Heart left ventricle (tissue), 16 donors: ENCODE data around the gene MIPOL1. TPM values are rescaled to one million over a fixed set of nuclear protein-coding genes. Genes with fewer than 3 reads are reported as not detected.

Source experiments
- ATAC-seq, 4 donors: fragments of 200-7000 bp; cut with Tn5 transposase; one replicate each; pipeline ENCODE4 v1.9.1; 2020 to 2022; ENCODE audit warnings: moderate library complexity in 4 of 4, mild to moderate bottlenecking in 3 of 4, moderate number of reproducible peaks in 1 of 4
- DNase-seq, 5 donors: peaks; one replicate each; pipeline ENCODE4 v3.0.0-alpha.2; 2020
- H3K27ac ChIP-seq, 12 donors: fragments of 200-600 bp; sonication (generic) in 4 of 12; one replicate each; pipeline versions ENCODE4 v1.5.0 to v1.8.0; 2016 to 2022; ENCODE audit warnings: mild to moderate bottlenecking in 2 of 12
- H3K27me3 ChIP-seq, 9 donors: fragments of 200-600 bp; sonication (generic) in 2 of 9; one replicate each; pipeline versions ENCODE4 v1.5.1 to v1.8.0; 2016 to 2022; ENCODE audit warnings: mild to moderate bottlenecking in 3 of 9
- H3K36me3 ChIP-seq, 9 donors: fragments of 200-600 bp; sonication (generic) in 2 of 9; one replicate each; pipeline versions ENCODE4 v1.5.0 to v1.8.0; 2018 to 2022; ENCODE audit warnings: mild to moderate bottlenecking in 2 of 9
- H3K4me1 ChIP-seq, 12 donors: fragments of 200-600 bp; sonication (generic) in 4 of 12; one replicate each; pipeline versions ENCODE4 v1.5.0 to v1.8.0; 2016 to 2022; ENCODE audit warnings: mild to moderate bottlenecking in 3 of 12
- H3K4me3 ChIP-seq, 12 donors: fragments of 200-600 bp; sonication (generic) in 4 of 12; one replicate each; pipeline versions ENCODE4 v1.5.0 to v1.8.0; 2017 to 2022; ENCODE audit warnings: mild to moderate bottlenecking in 9 of 12, moderate library complexity in 4 of 12
- H3K9me3 ChIP-seq, 12 donors: fragments of 200-600 bp; sonication (generic) in 4 of 12; one replicate each; pipeline versions ENCODE4 v1.5.0 to v1.8.0; 2016 to 2022; ENCODE audit warnings: mild to moderate bottlenecking in 1 of 12
- CTCF ChIP-seq, 12 donors: fragments of 200-600 bp; sonication (generic) in 4 of 12; IDR thresholded peaks; one replicate each; pipeline versions ENCODE4 v1.5.0 to v1.8.0; 2018 to 2022; ENCODE audit warnings: antibody characterized with exemption in 12 of 12, mild to moderate bottlenecking in 5 of 12
- POLR2A ChIP-seq, 2 donors: fragments of 450-650 bp; IDR thresholded peaks; one replicate each; pipeline ENCODE4 v1.6.1; 2017; ENCODE audit warnings: antibody characterized with exemption in 2 of 2, mild to moderate bottlenecking in 2 of 2, moderate library complexity in 2 of 2
- WGBS, 4 donors: extraction: QIAGEN DNeasy Blood & Tissue Kit in 2 of 4; methylation state at CpG; one replicate each; pipeline versions ENCODE4 v1.1.5 to v1.1.7; 2013 to 2018; 5-methylcytosine and 5-hydroxymethylcytosine counted together
- intact Hi-C, 10 donors: fragments of 100-400 bp; cut with DNase I; formaldehyde crosslinking; loops; one replicate each; pipeline versions ENCODE4 v1.11.1 to v1.14.2; 2022
- polyA plus RNA-seq, 2 donors: library from polyadenylated mRNA; stranded (reverse); fragments of 200-250 nt; gene quantifications; one replicate each; pipeline ENCODE4 v1.2.3, GENCODE V29; 2013
- total RNA-seq, 9 donors: library from RNA; depleted of rRNA in 2 of 9; stranded (reverse); fragments of >200 nt in 2 of 9; fragmentation: NEBNext Ultra II Directional in 3 of 9; extraction: Animal tissue kit (Norgen Biotek cat#: 25700) in 3 of 9; gene quantifications; one replicate each; pipeline versions ENCODE4 v1.1.0 to v1.2.4, GENCODE V29; 2016 to 2023
- donor health status: ischemic (EF 13 %, LVEDD 7.1; RV severe dilation, severe dysfunction).
- donor health status: healthy with polysubstance abuse.
- donor health status: DM: no; HTN: yes; CAD: no.
- donor health status: DM: no; HTN: no; CAD: no.
- donor health status: ischemic (EF 25% LVEDD 6.9; RV normal size, moderate dysfunction).
- donor health status: ischemic (EF 25% LVEDD 5.7; RV mildly dilated, moderate dysfunction).
- donor health status: healthy.
- donor health status: DM: yes; HTN: yes; CAD: no.
- donor health status: ischemic (EF 35%, LVEDD 5.7; RV mildly dilated, moderate dysfunction).
- donor health status: nonischemic (EF 11% LVEDD 7.7; RV severe dilation, severe dysfunction).
- donor health status: DM: yes; HTN: yes; CAD: no.
- donor health status: PGD.
- donor health status: ischemic (EF 29% LVEDD 5.4; RV normal size, mild dysfunction).
- donor health status: nonischemic (EF 23%, LVEDD 6.1; RV moderate dilation, normal function).

The MIPOL1 gene
- total and polyA plus RNA-seq, 11 donors, result 0.99 to 7.3 (median 5.0) TPM

GRCh38 chr14:37399517-37399916 is 201.8 kb downstream of the MIPOL1 start:
- no peak overlapping the region for H3K4me3 ChIP-seq
- ATAC-seq (no peak), DNase-seq (no peak)
- no peak for TF ChIP-seq POLR2A (IDR thresholded peaks at IDR 0.05)
- TF ChIP-seq CTCF (IDR thresholded peaks at IDR 0.05), result no peak
- no peaks in the 10 kb centered on the region for H3K36me3 ChIP-seq
- H3K9me3 ChIP-seq, result peaks cover 0 to 45% (median 19%) of the 10 kb centered on the region in 12 donors
- no peaks in the 10 kb centered on the region for H3K27me3 ChIP-seq
- intact Hi-C loops, result no loop called here
- peaks cover 0 to 2% (median 0%) of the 10 kb centered on the region in 12 donors for H3K4me1 ChIP-seq
- H3K27ac ChIP-seq, result no peak overlapping the region

- Histone ChIP-seq H3K27me3 (no peaks in the 10 kb centered on the region), H3K27ac (no peak overlapping the region), H3K4me1 (peaks cover 0 to 2% (median 0%) of the 10 kb centered on the region in 12 donors), H3K4me3 (no peak overlapping the region), H3K36me3 (no peaks in the 10 kb centered on the region), H3K9me3 (peaks cover 0 to 29% (median 5%) of the 10 kb centered on the region in 12 donors)
- TF ChIP-seq POLR2A (IDR thresholded peaks at IDR 0.05), result no peak
- TF ChIP-seq CTCF (IDR thresholded peaks at IDR 0.05), result no peak
- WGBS, 4 donors, result 85 to 90% (median 87%) methylated on average over 1 of the region's 1 CpG
- ATAC-seq (no peak), DNase-seq (no peak)
- intact Hi-C loops, result no loop called here
Measured at GRCh38 chr14:37401093-37401492, 203.4 kb downstream of the MIPOL1 start.

DNA sequence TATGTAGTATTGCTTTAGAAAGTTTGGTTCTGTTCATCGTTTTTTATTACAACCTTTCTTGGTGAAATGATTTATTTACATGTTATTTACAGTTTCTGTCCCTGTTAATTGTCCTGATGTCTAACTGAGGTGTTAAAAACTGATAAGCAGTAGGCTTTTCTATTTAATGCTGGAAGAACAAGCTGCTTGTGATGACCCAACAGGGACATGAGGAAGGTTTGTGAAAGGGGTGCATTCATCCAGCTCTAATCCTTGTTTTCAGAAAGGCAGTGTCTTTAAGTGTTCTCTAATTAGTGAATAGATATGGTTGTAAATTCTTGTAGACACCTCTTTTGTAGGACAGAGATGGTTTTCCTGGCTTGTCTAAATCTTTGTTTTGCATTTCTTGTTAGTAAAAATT is 205.9 kb downstream of the MIPOL1 start:
- 56 to 78% (median 69%) methylated on average over 1 of the region's 1 CpG for WGBS, 4 donors
- TF ChIP-seq CTCF (IDR thresholded peaks at IDR 0.05), result no peak
- no peak for TF ChIP-seq POLR2A (IDR thresholded peaks at IDR 0.05)
- intact Hi-C loops, result no loop called here
- DNase-seq (no peak), ATAC-seq (no peak)
- Histone ChIP-seq H3K4me3 (no peak overlapping the region), H3K4me1 (peaks cover 0 to 2% (median 0%) of the 10 kb centered on the region in 12 donors), H3K27me3 (no peaks in the 10 kb centered on the region), H3K27ac (no peak overlapping the region), H3K9me3 (peaks cover 0 to 20% (median 3%) of the 10 kb centered on the region in 12 donors), H3K36me3 (no peaks in the 10 kb centered on the region)

- Histone ChIP-seq H3K9me3 (peaks cover 0 to 8% (median 0%) of the 10 kb centered on the region in 12 donors), H3K27me3 (no peaks in the 10 kb centered on the region), H3K36me3 (no peaks in the 10 kb centered on the region), H3K4me3 (no peak overlapping the region), H3K27ac (no peak overlapping the region), H3K4me1 (peaks cover 0 to 2% (median 0%) of the 10 kb centered on the region in 12 donors)
- intact Hi-C loops, result no loop called here
- DNase-seq, result no peak
- TF ChIP-seq POLR2A (IDR thresholded peaks at IDR 0.05) (no peak), CTCF (IDR thresholded peaks at IDR 0.05) (no peak)
- WGBS, 4 donors, result 88 to 93% (median 90%) methylated on average over 2 of the region's 2 CpGs
- ATAC-seq, result no peak
Measured at GRCh38 chr14:37406095-37406494, 208.4 kb downstream of the MIPOL1 start.
